Activated T-cell treated with anti-CD3 and anti-CD28 coated beads, Interleukin-2, amount 50 U/mL, for 4 hours (primary cell): ENCODE results near the gene ATP2B3. TPM values are rescaled to one million over a fixed set of nuclear protein-coding genes. Genes with fewer than 3 reads are reported as not detected.
A peak's percentile ranks its signal among the peaks of the same experiment; 100 is the strongest.

Experiments used
- ATAC-seq, 2 donors: fragments of 200-7000 bp; cut with Tn5 transposase; one replicate each; pipeline ENCODE4 v1.10.0; 2021
- DNase-seq: peaks from one replicate; pipeline ENCODE4 v3.0.0-alpha.2; 2020
- H3K27me3 Mint-ChIP-seq: one replicate; pipeline ENCODE4 v1.8.0; 2021; ENCODE audit warnings: low read depth, mixed read lengths
- H3K36me3 Mint-ChIP-seq: one replicate; pipeline ENCODE4 v1.8.0; 2022; ENCODE audit warnings: mixed read lengths; ENCODE audit not compliant: insufficient read depth
- H3K4me1 Mint-ChIP-seq: one replicate; pipeline ENCODE4 v1.8.0; 2021; ENCODE audit warnings: low read depth, mixed read lengths
- H3K4me3 Mint-ChIP-seq: one replicate; pipeline ENCODE4 v1.8.0; 2021; ENCODE audit warnings: mild to moderate bottlenecking, moderate library complexity, mixed read lengths
- H3K9me3 Mint-ChIP-seq: one replicate; pipeline ENCODE4 v1.8.0; 2021; ENCODE audit warnings: mixed read lengths
- total RNA-seq, 3 donors: library from RNA; stranded (reverse); gene quantifications; one replicate each; pipeline ENCODE4 v1.2.1, GENCODE V29; 2021

ATP2B3 gene
- total RNA-seq, 3 donors from 2014 or later = 0.05 TPM; not detected in 2

DNA sequence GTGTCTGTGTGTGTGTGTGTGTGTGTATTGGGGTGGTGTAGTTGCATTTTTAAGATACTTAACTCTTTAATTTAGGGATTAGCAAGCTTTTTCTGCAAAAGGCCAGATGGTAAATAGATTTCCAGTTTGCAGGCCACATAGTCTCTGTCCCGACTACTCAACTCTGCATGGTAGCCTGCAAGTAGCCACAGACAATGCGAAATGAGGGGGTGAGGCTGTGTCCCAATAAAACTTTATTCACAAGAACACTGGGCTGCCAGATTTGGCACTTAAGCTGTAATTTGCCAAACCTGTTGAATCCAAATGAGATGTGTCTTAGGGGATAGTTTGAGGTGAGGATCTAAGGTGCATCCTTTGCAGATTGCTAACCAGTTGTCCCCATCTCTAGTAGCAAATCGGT is 6.8 kb downstream of the ATP2B3 start:
- Mint-ChIP-seq H3K9me3 (no peaks in the 10 kb centered on the region), H3K27me3 (peaks cover 13% of the 10 kb centered on the region), H3K4me1 (no peaks in the 10 kb centered on the region), H3K36me3 (no peaks in the 10 kb centered on the region), H3K4me3 (no peak overlapping the region)
- DNase-seq (no peak), ATAC-seq (no peak)

DNA sequence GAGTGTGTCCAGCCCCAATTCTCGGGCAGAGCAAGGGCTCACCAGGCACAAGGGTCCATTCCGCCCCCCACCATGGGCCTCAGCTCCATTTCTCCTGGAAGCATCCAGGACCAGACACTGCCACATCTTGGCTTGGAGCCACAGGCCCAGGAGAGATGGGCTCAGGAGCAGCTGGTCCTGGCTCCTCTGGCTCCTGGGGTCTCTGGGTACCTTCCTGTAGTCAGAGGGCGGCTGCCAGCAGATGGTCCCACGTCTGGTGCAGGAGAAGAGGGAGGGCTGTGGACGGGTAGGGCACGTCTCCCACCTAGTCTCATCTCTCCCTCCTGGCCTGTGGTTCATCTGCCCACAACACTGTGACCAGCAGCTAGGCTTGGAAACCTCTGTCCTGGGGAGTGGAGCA is 8.0 kb downstream of the ATP2B3 start:
- no peaks in the 10 kb centered on the region for H3K36me3 Mint-ChIP-seq
- ATAC-seq (no peak), DNase-seq (no peak)
- H3K4me3 Mint-ChIP-seq = no peak overlapping the region
- H3K27me3 Mint-ChIP-seq = peaks cover 6% of the 10 kb centered on the region
- H3K9me3 Mint-ChIP-seq = no peaks in the 10 kb centered on the region
- H3K4me1 Mint-ChIP-seq = no peaks in the 10 kb centered on the region

DNA sequence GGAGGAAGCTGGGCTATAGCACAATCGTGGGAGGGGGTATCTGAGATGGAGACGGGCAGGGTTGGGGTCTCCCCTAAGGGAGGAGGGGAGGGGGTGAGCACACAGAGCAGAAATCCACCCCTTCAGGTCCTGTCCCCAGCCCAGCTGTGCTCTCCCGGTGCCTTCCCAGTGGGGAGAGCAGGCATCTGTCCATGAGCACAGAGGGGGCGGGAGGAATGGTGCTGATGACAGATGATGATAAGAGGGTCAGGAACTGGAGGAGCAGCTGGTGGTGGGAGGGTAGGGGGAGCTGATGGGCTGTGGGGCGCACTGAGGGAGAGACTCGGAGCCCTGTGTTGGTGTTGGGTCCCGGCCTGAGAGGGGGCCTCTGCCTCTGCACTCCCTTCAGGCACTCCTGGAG is 8.6 kb downstream of the ATP2B3 start:
- H3K27me3 Mint-ChIP-seq = peaks cover 5% of the 10 kb centered on the region
- H3K36me3 Mint-ChIP-seq = no peaks in the 10 kb centered on the region
- no peak overlapping the region for H3K4me3 Mint-ChIP-seq
- no peak for ATAC-seq
- H3K4me1 Mint-ChIP-seq = no peaks in the 10 kb centered on the region
- DNase-seq = no peak
- H3K9me3 Mint-ChIP-seq = no peaks in the 10 kb centered on the region

DNA sequence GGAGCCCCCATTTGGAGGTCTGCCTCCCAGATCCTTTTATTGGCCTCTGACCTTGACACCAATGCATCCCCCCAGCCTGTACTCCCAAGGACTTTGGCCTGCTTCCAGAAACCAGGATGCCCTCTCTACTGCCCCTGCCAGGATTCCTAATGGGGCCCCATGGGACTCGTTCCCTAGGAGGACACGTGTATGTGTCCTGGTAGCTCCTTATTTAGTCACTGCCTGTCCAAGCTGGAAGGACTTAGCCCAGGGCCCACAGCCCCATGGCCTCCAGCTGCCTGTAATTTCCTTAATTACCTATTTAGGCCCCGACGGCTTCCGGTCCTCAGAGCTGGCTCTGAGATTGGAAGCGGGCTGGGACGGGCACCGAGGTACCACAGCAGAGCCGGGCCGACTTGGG is 9.4 kb downstream of the ATP2B3 start:
- H3K9me3 Mint-ChIP-seq = no peaks in the 10 kb centered on the region
- no peaks in the 10 kb centered on the region for H3K36me3 Mint-ChIP-seq

GRCh38 chrX:153527208-153527607 is 9.8 kb downstream of the ATP2B3 start:
- ATAC-seq (no peak), DNase-seq (no peak)
- H3K4me3 Mint-ChIP-seq = no peak overlapping the region
- no peaks in the 10 kb centered on the region for H3K9me3 Mint-ChIP-seq
- no peaks in the 10 kb centered on the region for H3K4me1 Mint-ChIP-seq
- H3K27me3 Mint-ChIP-seq = peaks cover 2% of the 10 kb centered on the region
- H3K36me3 Mint-ChIP-seq = no peaks in the 10 kb centered on the region

More for the DNA sequence above, 9.4 kb downstream of the ATP2B3 start:
- DNase-seq (no peak), ATAC-seq (no peak)
- Mint-ChIP-seq H3K4me3 (no peak overlapping the region), H3K4me1 (no peaks in the 10 kb centered on the region), H3K27me3 (peaks cover 2% of the 10 kb centered on the region)

GRCh38 chrX:153530411-153531129 is 13.1 kb downstream of the ATP2B3 start:
- Mint-ChIP-seq H3K9me3 (no peaks in the 10 kb centered on the region), H3K36me3 (no peaks in the 10 kb centered on the region), H3K27me3 (no peaks in the 10 kb centered on the region), H3K4me1 (no peaks in the 10 kb centered on the region), H3K4me3 (no peak overlapping the region)
- ATAC-seq (no peak), DNase-seq (no peak)

DNA sequence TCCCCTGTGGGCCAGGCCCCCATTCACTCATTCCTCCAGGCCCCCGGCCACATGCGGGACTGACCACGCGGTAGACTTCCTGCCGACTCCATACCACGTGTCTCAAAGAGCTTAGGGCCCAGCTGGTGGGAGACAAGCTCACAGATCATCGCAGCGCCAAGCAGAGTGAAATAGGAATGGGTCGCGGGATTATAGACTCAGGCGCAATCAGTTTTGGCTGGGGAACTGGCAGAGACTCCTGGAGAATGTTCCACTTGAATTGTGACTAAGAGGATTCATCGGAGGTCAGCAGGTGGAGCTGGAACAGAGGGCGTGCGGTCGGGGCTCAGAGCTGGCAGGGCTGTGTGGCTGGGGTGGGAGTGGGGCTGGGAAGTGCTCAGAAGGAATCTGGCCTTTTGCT is 15.6 kb downstream of the ATP2B3 start:
- no peak for DNase-seq
- ATAC-seq = no peak
- Mint-ChIP-seq H3K9me3 (no peaks in the 10 kb centered on the region), H3K36me3 (no peaks in the 10 kb centered on the region), H3K4me3 (no peak overlapping the region), H3K27me3 (no peaks in the 10 kb centered on the region), H3K4me1 (no peaks in the 10 kb centered on the region)

GRCh38 chrX:153537080-153537479 is 19.6 kb downstream of the ATP2B3 start:
- Mint-ChIP-seq H3K9me3 (no peaks in the 10 kb centered on the region), H3K4me1 (no peaks in the 10 kb centered on the region)
- no peak for DNase-seq

GRCh38 chrX:153537526-153538295 is 20.3 kb downstream of the ATP2B3 start:
- Mint-ChIP-seq H3K27me3 (no peaks in the 10 kb centered on the region), H3K36me3 (no peaks in the 10 kb centered on the region), H3K4me3 (no peak overlapping the region), H3K9me3 (no peaks in the 10 kb centered on the region), H3K4me1 (no peaks in the 10 kb centered on the region)
- DNase-seq (no peak), ATAC-seq (no peak)

More at GRCh38 chrX:153537080-153537479, 19.6 kb downstream of the ATP2B3 start:
- H3K4me3 Mint-ChIP-seq = no peak overlapping the region
- no peaks in the 10 kb centered on the region for H3K27me3 Mint-ChIP-seq
- H3K36me3 Mint-ChIP-seq = no peaks in the 10 kb centered on the region
- ATAC-seq = no peak

DNA sequence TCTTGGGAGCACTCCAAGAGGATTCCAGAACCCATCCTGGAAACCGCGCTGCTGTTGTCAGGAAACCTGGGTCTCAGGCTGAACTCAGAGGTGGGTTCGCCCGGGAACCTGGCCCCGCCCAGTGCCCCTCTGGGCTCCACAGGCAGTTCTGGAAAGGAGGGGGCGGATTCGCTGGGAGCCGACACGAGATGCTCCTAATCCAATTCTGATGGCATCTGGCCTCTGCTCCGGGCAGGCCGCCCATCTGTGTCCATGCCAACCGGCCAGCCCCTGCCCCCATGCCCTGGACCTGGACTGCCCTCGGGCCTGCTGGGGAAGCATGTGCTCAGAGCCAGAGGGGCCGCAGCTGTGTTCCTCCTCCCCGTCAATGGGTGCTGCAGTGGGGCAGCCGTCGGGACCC is 21.0 kb downstream of the ATP2B3 start:
- no peak for ATAC-seq
- Mint-ChIP-seq H3K9me3 (no peaks in the 10 kb centered on the region), H3K4me3 (no peak overlapping the region)

DNA sequence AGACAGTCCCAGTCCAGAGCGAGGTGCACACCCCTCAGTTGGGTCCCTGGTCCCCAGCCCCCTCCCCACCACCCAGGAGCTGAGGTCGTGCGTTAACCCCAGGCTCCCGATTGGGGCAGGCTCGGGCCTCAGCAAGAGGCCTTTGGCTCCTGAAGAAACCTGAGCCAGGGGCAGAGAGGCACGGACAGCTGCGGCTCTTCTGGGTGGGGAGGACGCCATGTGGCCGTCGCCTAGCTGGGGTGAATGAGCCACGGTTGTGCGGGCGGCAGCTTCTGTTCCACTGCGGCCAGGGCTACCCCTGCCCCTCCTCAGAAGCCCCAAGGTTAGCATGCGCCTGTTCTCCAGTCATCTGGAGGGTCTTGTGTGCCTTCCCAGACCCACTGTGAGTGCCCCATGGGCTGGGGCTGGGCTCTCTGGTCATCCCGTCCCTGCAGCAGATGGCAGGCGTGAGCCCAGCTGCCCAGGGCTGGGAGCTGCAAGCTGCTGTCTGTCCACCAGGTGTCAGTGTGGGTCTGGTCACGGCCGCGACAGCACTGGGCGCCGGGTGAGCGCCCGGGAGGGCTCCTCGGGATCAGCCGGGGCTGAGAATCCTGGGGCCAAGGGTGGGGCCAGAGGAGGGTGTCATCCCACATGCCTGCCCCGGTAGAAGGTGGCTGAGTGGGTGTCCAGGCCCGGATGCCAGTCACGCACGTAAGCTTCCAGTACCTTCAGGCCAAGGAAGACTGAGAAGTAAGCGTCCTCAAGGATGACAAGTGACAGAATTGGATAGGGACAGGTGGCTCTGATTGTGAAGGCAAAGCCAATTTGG is 21.9 kb downstream of the ATP2B3 start:
- no peaks in the 10 kb centered on the region for H3K9me3 Mint-ChIP-seq
- no peaks in the 10 kb centered on the region for H3K4me1 Mint-ChIP-seq
- DNase-seq = peak; percentile 54
- H3K36me3 Mint-ChIP-seq = no peaks in the 10 kb centered on the region
- no peaks in the 10 kb centered on the region for H3K27me3 Mint-ChIP-seq
- H3K4me3 Mint-ChIP-seq = no peak overlapping the region
- peak; percentile 83 to 89 for ATAC-seq

More for the DNA sequence above, 21.0 kb downstream of the ATP2B3 start:
- Mint-ChIP-seq H3K36me3 (no peaks in the 10 kb centered on the region), H3K4me1 (no peaks in the 10 kb centered on the region), H3K27me3 (no peaks in the 10 kb centered on the region)
- no peak for DNase-seq

DNA sequence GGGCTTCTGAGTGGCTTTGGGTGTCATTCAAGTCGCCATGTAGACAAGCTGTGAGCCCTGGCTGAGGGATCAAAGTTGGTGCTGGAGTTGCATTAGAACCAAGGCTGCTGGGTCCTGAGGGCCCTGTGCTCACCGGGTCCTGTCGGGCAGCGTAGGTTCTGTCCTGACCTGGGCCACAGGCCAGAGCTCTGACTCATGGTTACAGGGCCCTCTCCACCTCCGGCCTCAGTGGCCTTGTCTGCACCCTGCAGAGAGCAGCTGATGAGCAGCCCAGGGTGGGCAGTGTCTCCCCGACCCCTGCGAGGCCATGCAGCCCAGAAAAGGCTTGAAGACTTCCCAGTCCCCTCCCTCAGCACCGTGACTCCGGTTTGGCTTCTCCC is 22.5 kb downstream of the ATP2B3 start:
- ATAC-seq (no peak), DNase-seq (no peak)
- no peaks in the 10 kb centered on the region for H3K9me3 Mint-ChIP-seq
- H3K4me1 Mint-ChIP-seq = no peaks in the 10 kb centered on the region
- H3K27me3 Mint-ChIP-seq = no peaks in the 10 kb centered on the region
- H3K4me3 Mint-ChIP-seq = no peak overlapping the region
- no peaks in the 10 kb centered on the region for H3K36me3 Mint-ChIP-seq

- no peaks in the 10 kb centered on the region for H3K27me3 Mint-ChIP-seq
- ATAC-seq (no peak), DNase-seq (no peak)
- H3K36me3 Mint-ChIP-seq = no peaks in the 10 kb centered on the region
- no peaks in the 10 kb centered on the region for H3K9me3 Mint-ChIP-seq
- H3K4me3 Mint-ChIP-seq = no peak overlapping the region
- no peaks in the 10 kb centered on the region for H3K4me1 Mint-ChIP-seq
Observed at GRCh38 chrX:153544727-153545126, 27.3 kb downstream of the ATP2B3 start.

GRCh38 chrX:153546386-153546785 is 28.9 kb downstream of the ATP2B3 start:
- ATAC-seq = no peak
- Mint-ChIP-seq H3K27me3 (no peaks in the 10 kb centered on the region), H3K9me3 (no peaks in the 10 kb centered on the region)

More at GRCh38 chrX:153546386-153546785, 28.9 kb downstream of the ATP2B3 start:
- Mint-ChIP-seq H3K4me1 (no peaks in the 10 kb centered on the region), H3K4me3 (no peak overlapping the region), H3K36me3 (no peaks in the 10 kb centered on the region)
- DNase-seq = no peak
